D721Med (cell line): ENCODE data around the gene RAB8A.

ENCODE experiments used
- DNase-seq: peaks from one replicate; pipeline ENCODE4 v3.0.0; 2011; ENCODE audit warnings: low spot score; ENCODE audit not compliant: insufficient read length
- FAIRE-seq: peaks from 2 replicates; lab custom pipeline; 2011; peaks lifted over from hg19 to GRCh38; lab: Jason Lieb, UNC
- TF ChIP-seq, protein P1 (sequence below): IDR thresholded peaks from 2 replicates; pipeline ENCODE4 v1.5.1; 2012; ENCODE audit warnings: mild to moderate bottlenecking, control low read depth; ENCODE audit not compliant: insufficient read depth; ENCODE audit errors: missing control alignments

Gene RAB8A

GRCh38 chr19:16111160-16111908, at the start of gene RAB8A:
TSS of gene RAB8A (plus strand) at chr19:16111889. CDS start at chr19:16111902, 13 bp downstream.
- DNase-seq, result peak; percentile 98
- no peak for FAIRE-seq
- TF ChIP-seq, protein P1, sequence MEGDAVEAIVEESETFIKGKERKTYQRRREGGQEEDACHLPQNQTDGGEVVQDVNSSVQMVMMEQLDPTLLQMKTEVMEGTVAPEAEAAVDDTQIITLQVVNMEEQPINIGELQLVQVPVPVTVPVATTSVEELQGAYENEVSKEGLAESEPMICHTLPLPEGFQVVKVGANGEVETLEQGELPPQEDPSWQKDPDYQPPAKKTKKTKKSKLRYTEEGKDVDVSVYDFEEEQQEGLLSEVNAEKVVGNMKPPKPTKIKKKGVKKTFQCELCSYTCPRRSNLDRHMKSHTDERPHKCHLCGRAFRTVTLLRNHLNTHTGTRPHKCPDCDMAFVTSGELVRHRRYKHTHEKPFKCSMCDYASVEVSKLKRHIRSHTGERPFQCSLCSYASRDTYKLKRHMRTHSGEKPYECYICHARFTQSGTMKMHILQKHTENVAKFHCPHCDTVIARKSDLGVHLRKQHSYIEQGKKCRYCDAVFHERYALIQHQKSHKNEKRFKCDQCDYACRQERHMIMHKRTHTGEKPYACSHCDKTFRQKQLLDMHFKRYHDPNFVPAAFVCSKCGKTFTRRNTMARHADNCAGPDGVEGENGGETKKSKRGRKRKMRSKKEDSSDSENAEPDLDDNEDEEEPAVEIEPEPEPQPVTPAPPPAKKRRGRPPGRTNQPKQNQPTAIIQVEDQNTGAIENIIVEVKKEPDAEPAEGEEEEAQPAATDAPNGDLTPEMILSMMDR, result peak; percentile 75

DNA sequence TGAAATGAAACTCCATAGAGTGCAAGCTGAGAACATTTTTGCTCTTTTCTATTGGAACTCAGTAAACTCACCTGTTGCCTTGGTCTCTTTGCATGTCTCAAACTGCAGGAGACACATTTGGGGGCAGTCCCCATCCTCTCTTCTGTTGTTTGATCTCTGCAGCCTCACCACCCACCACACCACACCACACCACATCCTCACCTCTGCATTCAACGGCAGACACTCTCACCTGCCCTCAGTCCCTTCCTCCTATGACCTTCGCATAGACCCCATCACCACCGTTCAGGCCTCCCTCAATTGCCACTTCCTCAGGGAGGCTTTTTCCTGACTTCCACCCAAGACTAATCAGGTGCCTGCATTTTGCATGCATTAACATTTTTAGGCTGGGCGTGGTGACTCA, 49.7 kb upstream of the RAB8A start:
- DNase-seq (no peak), FAIRE-seq (no peak)
- TF ChIP-seq, protein P1, result no peak

- TF ChIP-seq, protein P1, result peak; percentile 56
- DNase-seq (no peak), FAIRE-seq (no peak)
Observed at GRCh38 chr19:16062789-16063188, 48.9 kb upstream of the RAB8A start.

DNA sequence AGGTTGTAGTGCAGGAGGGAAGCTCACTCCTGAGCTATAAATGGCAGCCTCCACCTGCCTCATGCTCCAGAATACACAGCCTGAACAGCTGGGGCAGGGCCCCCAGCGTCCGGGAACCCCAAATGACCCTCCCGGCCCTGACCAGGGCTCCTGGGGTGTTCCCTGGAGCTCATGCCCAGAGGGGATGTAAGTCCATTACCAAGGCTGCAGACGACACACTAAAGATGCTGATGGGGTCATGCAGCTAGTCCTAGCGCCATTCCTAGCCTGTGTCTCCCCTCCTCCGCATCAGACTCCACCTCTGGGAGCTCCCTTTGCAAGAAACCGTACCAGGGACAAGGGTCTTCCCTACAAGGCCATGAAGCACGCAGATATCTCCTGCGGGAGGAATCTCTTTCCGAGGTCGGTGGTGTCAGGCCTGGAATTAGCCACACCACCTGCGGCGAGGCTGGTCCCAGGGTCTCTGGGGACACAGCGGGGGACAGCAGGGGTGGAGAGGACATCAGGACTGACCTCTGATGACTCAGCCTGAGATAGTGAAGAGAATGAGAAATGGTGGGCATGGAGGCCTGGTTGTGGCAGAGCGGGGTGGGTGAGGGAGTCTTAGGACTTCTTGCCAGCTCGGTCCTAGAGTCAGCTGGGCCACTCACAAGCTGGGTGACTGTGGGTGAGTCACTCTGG, 47.3 kb upstream of the RAB8A start:
- no peak for DNase-seq
- no peak for FAIRE-seq
- TF ChIP-seq, protein P1, result no peak

DNA sequence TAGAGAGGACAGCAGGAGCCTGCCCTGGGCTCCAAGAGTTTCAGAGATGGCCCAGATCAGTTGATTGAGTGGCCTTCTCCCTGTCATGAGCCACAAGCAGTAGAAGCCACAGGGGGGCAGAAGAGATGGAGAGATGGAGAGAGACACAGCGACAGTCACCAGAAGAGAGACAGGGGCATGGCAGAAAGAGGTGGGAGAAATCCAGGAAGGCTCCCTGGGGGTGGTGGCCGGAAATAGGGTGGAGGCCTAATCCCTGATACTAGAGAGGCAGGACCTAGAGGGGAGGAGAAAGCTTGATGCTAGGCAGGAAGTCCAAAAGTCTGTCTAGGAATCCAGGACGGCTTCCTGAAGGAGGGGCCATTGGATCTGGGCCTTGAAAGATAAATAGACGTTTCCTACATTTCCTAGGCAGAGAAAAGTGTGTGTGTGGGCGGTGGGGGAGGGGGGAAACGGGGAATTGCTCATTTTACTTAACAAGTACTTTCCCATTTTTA, 45.0 kb upstream of the RAB8A start:
- DNase-seq (peak; percentile 51), FAIRE-seq (no peak)
- TF ChIP-seq, protein P1, result peak; percentile 55

- no peak for FAIRE-seq
- TF ChIP-seq, protein P1, result no peak
- DNase-seq, result no peak
Observed at GRCh38 chr19:16067205-16067938, 44.3 kb upstream of the RAB8A start.
